Astrocyte (in vitro differentiated cells and primary cell): ENCODE data around the gene GNRHR. TPM values are rescaled to one million over a fixed set of nuclear protein-coding genes. Genes with fewer than 3 reads are reported as not detected.

ENCODE experiments used
- DNase-seq: peaks from one replicate; pipeline ENCODE4 v3.0.0-alpha.2; 2010; ENCODE audit warnings: low read depth
- FAIRE-seq: peaks from 2 replicates; lab custom pipeline; 2011; peaks lifted over from hg19 to GRCh38; lab: Jason Lieb, UNC
- H2AFZ ChIP-seq: 2 replicates; pipeline ENCODE4 v1.6.0; 2012; ENCODE audit warnings: low read depth, low read length, inconsistent platforms
- H3K27ac ChIP-seq: 2 replicates; pipeline ENCODE4 v1.5.1; 2011; ENCODE audit warnings: low read depth, low read length, inconsistent platforms
- H3K27me3 ChIP-seq: 2 replicates; pipeline ENCODE4 v1.6.0; 2011; ENCODE audit warnings: low read length, inconsistent platforms; ENCODE audit not compliant: insufficient read depth
- H3K36me3 ChIP-seq: 2 replicates; pipeline ENCODE4 v1.5.1; 2011; ENCODE audit warnings: low read length, inconsistent platforms; ENCODE audit not compliant: insufficient read depth
- H3K4me1 ChIP-seq: 2 replicates; pipeline ENCODE4 v1.5.1; 2011; ENCODE audit warnings: low read length, inconsistent platforms; ENCODE audit not compliant: insufficient read depth
- H3K4me2 ChIP-seq: 2 replicates; pipeline ENCODE4 v1.6.0; 2012; ENCODE audit warnings: low read length, inconsistent platforms
- H3K4me3 ChIP-seq: 2 replicates; pipeline ENCODE4 v1.5.1; 2011; ENCODE audit warnings: low read depth, mild to moderate bottlenecking, low read length, inconsistent platforms; ENCODE audit not compliant: insufficient read depth
- H3K79me2 ChIP-seq: 2 replicates; pipeline ENCODE4 v1.6.0; 2012; ENCODE audit warnings: mild to moderate bottlenecking, low read length, inconsistent platforms; ENCODE audit not compliant: insufficient read depth
- H3K9ac ChIP-seq: 2 replicates; pipeline ENCODE4 v1.6.0; 2012; ENCODE audit warnings: mild to moderate bottlenecking, low read length, inconsistent platforms
- H3K9me3 ChIP-seq: 2 replicates; pipeline ENCODE4 v1.5.1; 2012; ENCODE audit warnings: low read depth, mild to moderate bottlenecking, low read length, inconsistent platforms; ENCODE audit not compliant: insufficient read depth
- H4K20me1 ChIP-seq: 2 replicates; pipeline ENCODE4 v1.6.0; 2012; ENCODE audit warnings: low read length, inconsistent platforms; ENCODE audit not compliant: insufficient read depth
- H3K27ac Mint-ChIP-seq: one replicate; pipeline ENCODE4 v1.8.0; 2021; ENCODE audit warnings: mild to moderate bottlenecking, mixed read lengths; ENCODE audit not compliant: unreplicated experiment
- H3K27me3 Mint-ChIP-seq: one replicate; pipeline ENCODE4 v1.8.0; 2021; ENCODE audit warnings: low read depth, mixed read lengths; ENCODE audit not compliant: unreplicated experiment
- H3K36me3 Mint-ChIP-seq: one replicate; pipeline ENCODE4 v1.8.0; 2021; ENCODE audit warnings: low read depth, mixed read lengths; ENCODE audit not compliant: unreplicated experiment
- H3K4me1 Mint-ChIP-seq: one replicate; pipeline ENCODE4 v1.8.0; 2021; ENCODE audit warnings: low read depth, mixed read lengths; ENCODE audit not compliant: unreplicated experiment
- H3K4me3 Mint-ChIP-seq: one replicate; pipeline ENCODE4 v1.8.0; 2021; ENCODE audit warnings: mild to moderate bottlenecking, moderate library complexity, mixed read lengths; ENCODE audit not compliant: unreplicated experiment
- H3K9me3 Mint-ChIP-seq: one replicate; pipeline ENCODE4 v1.8.0; 2021; ENCODE audit warnings: mild to moderate bottlenecking, mixed read lengths; ENCODE audit not compliant: unreplicated experiment
- CTCF ChIP-seq: IDR thresholded peaks from 2 replicates; pipeline ENCODE4 v1.5.1; 2011; ENCODE audit warnings: low read depth, mild to moderate bottlenecking, inconsistent platforms, low read length, moderate library complexity; ENCODE audit not compliant: insufficient read depth
- EZH2 ChIP-seq: IDR thresholded peaks from 2 replicates; pipeline ENCODE4 v1.6.1; 2012; ENCODE audit warnings: mild to moderate bottlenecking, low read length, inconsistent platforms; ENCODE audit not compliant: insufficient read depth
- total RNA-seq: library from RNA; stranded (reverse); gene quantifications from 2 replicates; pipeline ENCODE4 v1.2.1, GENCODE V29; 2021

Gene GNRHR
- total RNA-seq, 1 donor from 2014 or later, result not detected

GRCh38 chr4:67700116-67700737 is 54.0 kb downstream of the GNRHR start:
- H3K4me1 Mint-ChIP-seq, result peaks cover 15% of the 10 kb centered on the region
- no peak for FAIRE-seq

GRCh38 chr4:67699603-67700002 is 54.6 kb downstream of the GNRHR start:
- Histone ChIP-seq H3K4me3 (peak overlapping the region; percentile 94), H3K79me2 (peaks cover 90% of the 10 kb centered on the region), H3K27me3 (no peaks in the 10 kb centered on the region), H3K36me3 (peaks cover 3% of the 10 kb centered on the region), H3K27ac (peak overlapping the region; percentile 90), H3K9me3 (no peaks in the 10 kb centered on the region), H3K4me2 (peak overlapping the region; percentile 87), H4K20me1 (peaks cover 4% of the 10 kb centered on the region), H3K4me1 (no peaks in the 10 kb centered on the region), H2AFZ (no peak overlapping the region), H3K9ac (peak overlapping the region; percentile 97)
- FAIRE-seq (no peak), DNase-seq (no peak)
- H3K27me3 Mint-ChIP-seq, result no peaks in the 10 kb centered on the region
- peak overlapping the region; percentile 94 for H3K4me3 Mint-ChIP-seq
- H3K27ac Mint-ChIP-seq, result peak overlapping the region; percentile 86
- H3K9me3 Mint-ChIP-seq, result peaks cover 2% of the 10 kb centered on the region
- peaks cover 15% of the 10 kb centered on the region for H3K4me1 Mint-ChIP-seq
- peaks cover 3% of the 10 kb centered on the region for H3K36me3 Mint-ChIP-seq
- TF ChIP-seq CTCF (no peak), EZH2 (no peak)

More at GRCh38 chr4:67700116-67700737, 54.0 kb downstream of the GNRHR start:
- Histone ChIP-seq H3K27ac (peak overlapping the region; percentile 90), H3K27me3 (no peaks in the 10 kb centered on the region), H3K4me2 (peak overlapping the region; percentile 87), H3K4me1 (no peaks in the 10 kb centered on the region), H4K20me1 (peaks cover 4% of the 10 kb centered on the region), H3K9ac (peak overlapping the region; percentile 97), H3K36me3 (peaks cover 3% of the 10 kb centered on the region), H3K4me3 (peak overlapping the region; percentile 94), H2AFZ (peak overlapping the region; percentile 84), H3K79me2 (peaks cover 90% of the 10 kb centered on the region), H3K9me3 (no peaks in the 10 kb centered on the region)
- H3K27ac Mint-ChIP-seq, result peak overlapping the region; percentile 86
- no peak for TF ChIP-seq EZH2
- no peak for TF ChIP-seq CTCF
- peaks cover 3% of the 10 kb centered on the region for H3K36me3 Mint-ChIP-seq
- no peaks in the 10 kb centered on the region for H3K27me3 Mint-ChIP-seq
- H3K9me3 Mint-ChIP-seq, result no peaks in the 10 kb centered on the region
- peak overlapping the region; percentile 94 for H3K4me3 Mint-ChIP-seq
- peak; percentile 25 for DNase-seq
